MM.1S (cell line): ENCODE data around the gene KCNG2.

Experiments
- CTCF ChIP-seq: fragments of 300-600 bp; sonication (generic); IDR thresholded peaks from 2 replicates; pipeline ENCODE4 v1.5.1; 2016; ENCODE audit warnings: antibody characterized with exemption, low read length, mixed read lengths
- EZH2 ChIP-seq: fragments of 300-600 bp; sonication (generic); optimal IDR thresholded peaks from 2 replicates; pipeline ENCODE3; 2017; ENCODE audit warnings: low read depth, mild to moderate bottlenecking, antibody characterized with exemption, low read length, mixed read lengths
- EZH2phosphoT487 ChIP-seq: fragments of 300-600 bp; sonication (generic); IDR thresholded peaks from 2 replicates; pipeline ENCODE4 v1.6.1; 2018; ENCODE audit warnings: antibody characterized with exemption, low read length

GRCh38 chr18:79930020-79930642, 132.4 kb downstream of the KCNG2 start:
- no peak for TF ChIP-seq CTCF
- TF ChIP-seq EZH2 = no peak
- no peak for TF ChIP-seq EZH2phosphoT487
